Measurements from ENCODE around the gene ATN1. TPM values are rescaled to one million over a fixed set of nuclear protein-coding genes. Genes with fewer than 3 reads are reported as not detected.
"Not testable (repeated sequence)": the region's sequence is repeated elsewhere in the genome, so short reads cannot be mapped to it uniquely, and the experiment has no call there.

ATN1 gene
- total and polyA plus RNA-seq, 2 donors from 2014 or later, result 34.2 to 119 TPM

DNA sequence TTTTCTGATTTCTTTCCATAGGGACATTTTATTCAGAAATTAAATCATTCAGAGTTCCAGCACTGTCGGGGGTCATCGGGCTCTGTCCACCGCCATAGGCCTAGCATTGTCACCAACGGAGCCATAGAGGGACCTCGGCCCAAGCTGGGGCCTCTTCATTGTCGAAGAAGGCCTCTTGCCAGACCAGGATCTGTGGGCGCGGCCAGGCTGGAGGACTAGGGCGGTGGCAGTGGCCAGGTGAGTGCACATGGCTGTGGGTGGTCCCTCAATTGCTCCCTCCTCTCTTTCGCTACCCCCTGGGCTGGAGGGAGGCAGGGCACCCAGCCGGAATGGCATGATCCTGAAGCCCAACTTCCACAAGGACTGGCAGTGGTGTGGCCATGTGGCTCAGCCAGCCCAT is 44.1 kb upstream of the ATN1 start:
- FAIRE-seq, result no peak
- Histone ChIP-seq H3K9ac (ENCODE audit: low read length in 3 of 3) (no peak overlapping the region), H3K4me3 (ENCODE audit: low read length in 3 of 3) (no peak overlapping the region), H3K27ac (ENCODE audit: low read depth in 2 of 2, low read length in 2 of 2) (no peak overlapping the region), H3K9me3 (ENCODE audit: control insufficient read depth in 2 of 3, insufficient read depth in 1 of 3, low read length in 3 of 3) (no peaks in the 10 kb centered on the region), H3K27me3 (ENCODE audit: control insufficient read depth, insufficient read depth, low read length) (no peaks in the 10 kb centered on the region), H3K4me1 (ENCODE audit: control insufficient read depth in 2 of 3, insufficient read depth in 2 of 3, low read depth in 1 of 3, low read length in 3 of 3) (no peaks in the 10 kb centered on the region), H3K36me3 (ENCODE audit: control insufficient read depth in 2 of 3, insufficient read depth in 3 of 3, low read length in 3 of 3) (peaks cover 0 to 8% (median 0%) of the 10 kb centered on the region in 3 donors)
- TF ChIP-seq, protein P1, sequence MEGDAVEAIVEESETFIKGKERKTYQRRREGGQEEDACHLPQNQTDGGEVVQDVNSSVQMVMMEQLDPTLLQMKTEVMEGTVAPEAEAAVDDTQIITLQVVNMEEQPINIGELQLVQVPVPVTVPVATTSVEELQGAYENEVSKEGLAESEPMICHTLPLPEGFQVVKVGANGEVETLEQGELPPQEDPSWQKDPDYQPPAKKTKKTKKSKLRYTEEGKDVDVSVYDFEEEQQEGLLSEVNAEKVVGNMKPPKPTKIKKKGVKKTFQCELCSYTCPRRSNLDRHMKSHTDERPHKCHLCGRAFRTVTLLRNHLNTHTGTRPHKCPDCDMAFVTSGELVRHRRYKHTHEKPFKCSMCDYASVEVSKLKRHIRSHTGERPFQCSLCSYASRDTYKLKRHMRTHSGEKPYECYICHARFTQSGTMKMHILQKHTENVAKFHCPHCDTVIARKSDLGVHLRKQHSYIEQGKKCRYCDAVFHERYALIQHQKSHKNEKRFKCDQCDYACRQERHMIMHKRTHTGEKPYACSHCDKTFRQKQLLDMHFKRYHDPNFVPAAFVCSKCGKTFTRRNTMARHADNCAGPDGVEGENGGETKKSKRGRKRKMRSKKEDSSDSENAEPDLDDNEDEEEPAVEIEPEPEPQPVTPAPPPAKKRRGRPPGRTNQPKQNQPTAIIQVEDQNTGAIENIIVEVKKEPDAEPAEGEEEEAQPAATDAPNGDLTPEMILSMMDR (IDR thresholded peaks at IDR 0.05; ENCODE audit: borderline replicate concordance, extremely low read depth, insufficient read depth), result no peak
- peak in 2 of 5 donors; percentile 39 to 65 for DNase-seq
- intact Hi-C loops (cut with DNase I), result no loop called here

DNA sequence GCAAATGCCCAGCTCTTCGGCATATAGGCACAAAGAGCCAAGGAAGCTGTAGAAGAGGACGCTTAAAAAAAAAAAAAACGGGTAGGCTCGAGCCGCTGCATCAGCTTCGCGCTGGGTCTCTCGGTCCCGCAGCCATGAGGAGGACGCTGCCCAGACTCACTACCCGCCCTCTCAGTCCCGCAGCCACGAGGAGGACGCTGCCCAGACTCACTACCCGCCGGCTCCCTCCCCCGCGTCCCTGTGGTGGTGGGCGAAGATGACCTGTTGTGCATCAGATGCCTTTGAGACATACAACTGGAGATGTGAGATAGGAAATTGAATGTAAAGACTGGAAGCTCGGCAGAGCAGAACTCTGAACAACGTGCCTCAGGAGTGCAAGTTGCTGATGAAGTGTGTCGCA is 43.2 kb upstream of the ATN1 start:
- peak in 2 of 5 donors; percentile 40 to 66 for DNase-seq
- Histone ChIP-seq H3K9me3 (ENCODE audit: control insufficient read depth in 2 of 3, insufficient read depth in 1 of 3, low read length in 3 of 3) (no peaks in the 10 kb centered on the region), H3K27ac (ENCODE audit: low read depth in 2 of 2, low read length in 2 of 2) (no peak overlapping the region), H3K36me3 (ENCODE audit: control insufficient read depth in 2 of 3, insufficient read depth in 3 of 3, low read length in 3 of 3) (peaks cover 0 to 8% (median 0%) of the 10 kb centered on the region in 3 donors), H3K27me3 (ENCODE audit: control insufficient read depth, insufficient read depth, low read length) (no peaks in the 10 kb centered on the region), H3K4me3 (ENCODE audit: low read length in 3 of 3) (no peak overlapping the region), H3K9ac (ENCODE audit: low read length in 3 of 3) (no peak overlapping the region), H3K4me1 (ENCODE audit: control insufficient read depth in 2 of 3, insufficient read depth in 2 of 3, low read depth in 1 of 3, low read length in 3 of 3) (no peaks in the 10 kb centered on the region)
- intact Hi-C loops (cut with DNase I), result no loop called here
- TF ChIP-seq, protein P1 (IDR thresholded peaks at IDR 0.05; ENCODE audit: borderline replicate concordance, extremely low read depth, insufficient read depth), result no peak
- no peak for FAIRE-seq

DNA sequence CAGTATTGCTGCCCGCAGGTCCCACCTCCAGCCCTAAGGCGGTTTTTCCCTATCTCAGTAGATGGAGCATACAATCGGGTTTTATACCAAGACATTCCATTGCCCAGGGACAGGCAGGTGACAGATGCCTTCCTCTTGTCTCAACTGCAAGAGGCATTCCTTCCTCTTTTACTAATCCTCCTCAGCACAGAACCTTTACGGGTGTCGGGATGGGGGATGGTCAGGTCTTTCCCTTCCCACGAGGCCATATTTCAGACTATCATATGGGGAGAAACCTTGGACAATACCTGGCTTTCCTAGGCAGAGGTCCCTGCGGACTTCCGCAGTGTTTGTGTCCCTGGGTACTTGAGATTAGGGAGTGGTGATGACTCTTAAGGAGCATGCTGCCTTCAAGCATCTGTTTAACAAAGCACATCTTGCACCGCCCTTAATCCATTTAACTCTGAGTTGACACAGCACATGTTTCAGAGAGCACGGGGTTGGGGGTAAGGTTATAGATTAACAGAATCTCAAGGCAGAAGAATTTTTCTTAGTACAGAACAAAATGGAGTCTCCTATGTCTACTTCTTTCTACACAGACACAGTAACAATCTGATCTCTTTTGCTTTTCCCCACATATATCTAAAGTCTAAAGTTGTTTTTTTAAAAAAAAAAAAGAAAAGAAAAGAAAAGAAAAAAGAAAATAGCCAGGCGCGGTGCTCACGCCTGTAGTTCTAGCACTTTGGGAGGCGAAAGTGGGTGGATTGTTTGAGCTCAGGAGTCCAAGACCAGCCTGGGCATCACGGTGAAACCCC is 41.4 kb upstream of the ATN1 start:
- H3K9ac ChIP-seq (ENCODE audit: low read length in 3 of 3); H3K36me3 ChIP-seq (ENCODE audit: control insufficient read depth in 2 of 3, insufficient read depth in 3 of 3, low read length in 3 of 3); intact Hi-C loops (cut with DNase I); H3K4me1 ChIP-seq (ENCODE audit: control insufficient read depth in 2 of 3, insufficient read depth in 2 of 3, low read depth in 1 of 3, low read length in 3 of 3); H3K27me3 ChIP-seq (ENCODE audit: control insufficient read depth, insufficient read depth, low read length); H3K9me3 ChIP-seq (ENCODE audit: control insufficient read depth in 2 of 3, insufficient read depth in 1 of 3, low read length in 3 of 3); FAIRE-seq; H3K4me3 ChIP-seq (ENCODE audit: low read length in 3 of 3); H3K27ac ChIP-seq (ENCODE audit: low read depth in 2 of 2, low read length in 2 of 2): not testable (repeated sequence)
- peak in 1 of 5 donors; percentile 25 for DNase-seq

DNA sequence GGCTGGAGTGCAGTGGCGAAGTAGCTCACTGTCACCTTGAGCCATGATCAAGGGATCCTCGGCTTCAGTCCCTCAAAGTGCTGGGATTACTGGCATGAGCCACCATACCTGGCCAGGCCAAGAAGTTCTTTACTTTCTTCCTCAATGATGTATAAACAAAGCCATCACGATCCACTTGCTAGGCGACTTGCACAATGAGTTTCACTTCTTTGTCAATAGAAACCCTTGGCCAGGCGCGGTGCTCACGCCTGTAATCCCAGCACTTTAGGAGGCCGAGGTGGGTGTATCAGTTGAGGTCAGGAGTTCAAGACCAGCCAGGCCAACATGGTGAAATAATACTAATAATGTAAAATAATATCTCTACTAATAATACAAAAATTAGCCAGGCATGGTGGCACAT is 40.3 kb upstream of the ATN1 start:
- H3K4me1 ChIP-seq (ENCODE audit: control insufficient read depth in 2 of 3, insufficient read depth in 2 of 3, low read depth in 1 of 3, low read length in 3 of 3), result peaks cover 4 to 6% (median 5%) of the 10 kb centered on the region in 3 donors
- no peak overlapping the region for H3K9ac ChIP-seq (ENCODE audit: low read length in 3 of 3)
- no peak overlapping the region for H3K4me3 ChIP-seq (ENCODE audit: low read length in 3 of 3)
- no peak for FAIRE-seq
- TF ChIP-seq, protein P1 (IDR thresholded peaks at IDR 0.05; ENCODE audit: borderline replicate concordance, extremely low read depth, insufficient read depth), result no peak
- no peak overlapping the region for H3K27ac ChIP-seq (ENCODE audit: low read depth in 2 of 2, low read length in 2 of 2)
- intact Hi-C loops (cut with DNase I), result no loop called here
- peaks cover 0 to 8% (median 0%) of the 10 kb centered on the region in 3 donors for H3K36me3 ChIP-seq (ENCODE audit: control insufficient read depth in 2 of 3, insufficient read depth in 3 of 3, low read length in 3 of 3)
- DNase-seq, result peak in 2 of 5 donors; percentile 33 to 34
- no peaks in the 10 kb centered on the region for H3K9me3 ChIP-seq (ENCODE audit: control insufficient read depth in 2 of 3, insufficient read depth in 1 of 3, low read length in 3 of 3)
- H3K27me3 ChIP-seq (ENCODE audit: control insufficient read depth, insufficient read depth, low read length), result no peaks in the 10 kb centered on the region

All from kidney (tissue), 14 donors.